CD14-positive monocyte (primary cell): Measurements from ENCODE around the gene SSTR3. TPM values are rescaled to one million over a fixed set of nuclear protein-coding genes. Genes with fewer than 3 reads are reported as not detected.

Experiments used
- DNase-seq, 3 donors: peaks; one replicate each; pipeline ENCODE4 v3.0.0-alpha.2; 2011 to 2022
- H2AFZ ChIP-seq: 2 replicates; pipeline ENCODE4 v1.6.0; 2012; ENCODE audit warnings: mild to moderate bottlenecking, low read depth, low read length, inconsistent platforms; ENCODE audit not compliant: insufficient read depth, poor library complexity, severe bottlenecking
- H3K27ac ChIP-seq, 2 donors: 1 replicate in 1 of 2; 2 replicates in 1 of 2; pipeline ENCODE4 v1.5.1; 2012 to 2013; ENCODE audit warnings: low read length in 2 of 2, control low read depth in 1 of 2, inconsistent platforms in 1 of 2, low read depth in 1 of 2, mild to moderate bottlenecking in 1 of 2
- H3K27me3 ChIP-seq, 2 donors: one replicate each; pipeline versions ENCODE4 v1.6.0 to v1.6.1; 2011 to 2013; ENCODE audit warnings: low read length in 2 of 2; ENCODE audit not compliant: control insufficient read depth in 2 of 2, insufficient read depth in 2 of 2
- H3K36me3 ChIP-seq, 2 donors: replicated peaks in 1 of 2; 1 replicate in 1 of 2; 2 replicates in 1 of 2; pipeline versions ENCODE4 v1.5.1 to v1.6.1; 2012 to 2013; ENCODE audit warnings: low read length in 2 of 2, control low read depth in 1 of 2, inconsistent platforms in 1 of 2, mild to moderate bottlenecking in 1 of 2; ENCODE audit not compliant: insufficient read depth in 2 of 2, control insufficient read depth in 1 of 2
- H3K4me1 ChIP-seq, 2 donors: 1 replicate in 1 of 2; 2 replicates in 1 of 2; pipeline versions ENCODE4 v1.5.1 to v1.6.1; 2012 to 2013; ENCODE audit warnings: low read length in 2 of 2, control low read depth in 1 of 2, inconsistent platforms in 1 of 2, mild to moderate bottlenecking in 1 of 2, moderate library complexity in 1 of 2; ENCODE audit not compliant: insufficient read depth in 2 of 2, control insufficient read depth in 1 of 2
- H3K4me2 ChIP-seq: replicated peaks from 2 replicates; pipeline ENCODE3; 2012; ENCODE audit warnings: low read length, moderate library complexity, mild to moderate bottlenecking; ENCODE audit not compliant: poor library complexity, severe bottlenecking; ENCODE audit errors: extremely low read depth
- H3K4me3 ChIP-seq, 3 experiments: fragments of 200-600 bp in 1 of 3; sonication (generic) in 1 of 3; replicated peaks in 1 of 3; 1 replicate in 2 of 3; 2 replicates in 1 of 3; pipeline ENCODE4 v1.5.1; 2011 to 2013; ENCODE audit warnings: low read length in 3 of 3, mild to moderate bottlenecking in 3 of 3, control low read depth in 2 of 3, low read depth in 2 of 3, inconsistent platforms in 1 of 3, moderate library complexity in 1 of 3
- H3K79me2 ChIP-seq: 2 replicates; pipeline ENCODE4 v1.6.0; 2012; ENCODE audit warnings: mild to moderate bottlenecking, control low read depth, inconsistent platforms, low read length, moderate library complexity; ENCODE audit not compliant: insufficient read depth
- H3K9ac ChIP-seq: 2 replicates; pipeline ENCODE4 v1.6.0; 2017; ENCODE audit warnings: low read length, mild to moderate bottlenecking; ENCODE audit not compliant: insufficient read depth, poor library complexity, severe bottlenecking
- H3K9me3 ChIP-seq, 2 donors: replicated peaks in 1 of 2; 1 replicate in 1 of 2; 2 replicates in 1 of 2; pipeline versions ENCODE4 v1.5.1 to v1.6.1; 2012 to 2013; ENCODE audit warnings: low read length in 2 of 2, control low read depth in 1 of 2; ENCODE audit not compliant: control insufficient read depth in 1 of 2, insufficient read depth in 1 of 2
- H4K20me1 ChIP-seq: 2 replicates; pipeline ENCODE4 v1.6.0; 2012; ENCODE audit warnings: mild to moderate bottlenecking, low read length, control low read depth, moderate library complexity; ENCODE audit not compliant: insufficient read depth
- H3K27ac Mint-ChIP-seq, 7 donors: one replicate each; pipeline ENCODE4 v1.8.0; 2020; ENCODE audit warnings: mild to moderate bottlenecking in 7 of 7, mixed read lengths in 7 of 7, moderate library complexity in 6 of 7, inconsistent platforms in 2 of 7
- H3K27me3 Mint-ChIP-seq, 3 donors: one replicate each; pipeline ENCODE4 v1.8.0; 2021 to 2022; ENCODE audit warnings: low read depth in 3 of 3, mild to moderate bottlenecking in 3 of 3, mixed read lengths in 3 of 3, moderate library complexity in 3 of 3, inconsistent platforms in 1 of 3
- H3K36me3 Mint-ChIP-seq, 2 donors: one replicate each; pipeline ENCODE4 v1.8.0; 2020; ENCODE audit warnings: mixed read lengths in 2 of 2, inconsistent platforms in 1 of 2, mild to moderate bottlenecking in 1 of 2
- H3K4me1 Mint-ChIP-seq: one replicate; pipeline ENCODE4 v1.8.0; 2020; ENCODE audit warnings: mild to moderate bottlenecking, mixed read lengths
- H3K4me3 Mint-ChIP-seq, 2 donors: one replicate each; pipeline ENCODE4 v1.8.0; 2020; ENCODE audit warnings: mild to moderate bottlenecking in 2 of 2, mixed read lengths in 2 of 2, moderate library complexity in 1 of 2
- H3K9me3 Mint-ChIP-seq, 7 donors: one replicate each; pipeline ENCODE4 v1.8.0; 2020 to 2022; ENCODE audit warnings: mixed read lengths in 7 of 7, mild to moderate bottlenecking in 6 of 7, moderate library complexity in 6 of 7, inconsistent platforms in 2 of 7
- CTCF ChIP-seq: fragments of 200-600 bp; IDR thresholded peaks from one replicate; pipeline ENCODE4 v1.8.0; 2022; ENCODE audit warnings: antibody characterized with exemption, mild to moderate bottlenecking
- WGBS: methylation state at CpG from one replicate; pipeline ENCODE4 v1.1.5; 2013; ENCODE audit warnings: missing lambda C conversion rate; ENCODE audit not compliant: insufficient coverage; 5-methylcytosine and 5-hydroxymethylcytosine counted together
- intact Hi-C, 2 donors: fragments of 100-400 bp; cut with micrococcal nuclease; formaldehyde crosslinking; loops; one replicate each; pipeline versions ENCODE4 v1.15.0 to v1.15.1; 2023
- polyA plus RNA-seq, 3 donors: library from polyadenylated mRNA; depleted of rRNA in 1 of 3; unstranded in 2 of 3; stranded (reverse) in 1 of 3; fragments of 300-500 nt in 2 of 3; fragments of >200 nt in 1 of 3; fragmentation: Illumina TruSeq in 2 of 3; gene quantifications; 1 replicate in 2 of 3; 2 replicates in 1 of 3; pipeline ENCODE4 v1.2.3, GENCODE V29; 2012 to 2021

The SSTR3 gene
- polyA plus RNA-seq, 3 donors: 0.04 TPM; not detected in 2

GRCh38 chr22:37157516-37158285, 54.6 kb downstream of the SSTR3 start:
- H3K79me2 ChIP-seq: no peaks in the 10 kb centered on the region

More at GRCh38 chr22:37157516-37158285, 54.6 kb downstream of the SSTR3 start:
- Mint-ChIP-seq H3K27me3 (peaks cover 7 to 13% (median 12%) of the 10 kb centered on the region in 3 donors), H3K9me3 (peaks cover 3 to 11% (median 6%) of the 10 kb centered on the region in 7 donors), H3K27ac (peak overlapping the region in 2 of 7 donors; percentile 30 to 46), H3K4me1 (peaks cover 22% of the 10 kb centered on the region), H3K4me3 (no peak overlapping the region), H3K36me3 (no peaks in the 10 kb centered on the region)
- no peak overlapping the region for H3K9ac ChIP-seq
- no peaks in the 10 kb centered on the region for H4K20me1 ChIP-seq
- peaks cover 5 to 10% of the 10 kb centered on the region in 2 donors for H3K9me3 ChIP-seq
- no peak overlapping the region for H3K4me2 ChIP-seq
- no peak overlapping the region for H3K4me3 ChIP-seq
- TF ChIP-seq CTCF: no peak
- H3K27me3 ChIP-seq: no peaks in the 10 kb centered on the region
- DNase-seq: no peak
- WGBS: 85% methylated on average over 6 of the region's 13 CpGs
- peaks cover 10 to 11% of the 10 kb centered on the region in 2 donors for H3K4me1 ChIP-seq
- intact Hi-C loops: no loop called here
- H2AFZ ChIP-seq: no peak overlapping the region
- no peak overlapping the region for H3K27ac ChIP-seq
- H3K36me3 ChIP-seq: no peaks in the 10 kb centered on the region
